WTC11 (cell line): ENCODE measurements around the gene DR1. TPM values are rescaled to one million over a fixed set of nuclear protein-coding genes. Genes with fewer than 3 reads are reported as not detected.

Experiments
- ATAC-seq: fragments of 200-7000 bp; cut with Tn5 transposase; 2 replicates; pipeline ENCODE4 v1.10.0; 2021; ENCODE audit warnings: mild to moderate bottlenecking, moderate library complexity
- CTCF ChIA-PET: fragments of 300-600 bp; sonication (Branson Sonifier 250); formaldehyde crosslinking; loops from one replicate; lab custom pipeline; 2021; ENCODE audit warnings: antibody characterized with exemption; lab: Charles Lee
- POLR2A ChIA-PET: fragments of 350-600 bp; sonication (Branson Sonifier 250); formaldehyde crosslinking; loops from one replicate; lab custom pipeline; 2021; ENCODE audit warnings: antibody characterized with exemption; lab: Charles Lee
- DNase-seq: peaks from one replicate; pipeline ENCODE4 v3.0.0; 2021; ENCODE audit warnings: low spot score
- H3K27ac Mint-ChIP-seq: 2 replicates; pipeline ENCODE4 v1.8.0; 2021; ENCODE audit warnings: mixed read lengths
- H3K27me3 Mint-ChIP-seq: 2 replicates; pipeline ENCODE4 v1.8.0; 2021; ENCODE audit warnings: low read depth, mild to moderate bottlenecking, moderate library complexity, mixed read lengths
- H3K36me3 Mint-ChIP-seq: 2 replicates; pipeline ENCODE4 v1.8.0; 2021; ENCODE audit warnings: mixed read lengths
- H3K4me1 Mint-ChIP-seq: 2 replicates; pipeline ENCODE4 v1.8.0; 2022; ENCODE audit warnings: mixed read lengths
- H3K4me3 Mint-ChIP-seq: 2 replicates; pipeline ENCODE4 v1.8.0; 2021; ENCODE audit warnings: mild to moderate bottlenecking, moderate library complexity, mixed read lengths
- H3K9me3 Mint-ChIP-seq: 2 replicates; pipeline ENCODE4 v1.8.0; 2021; ENCODE audit warnings: mixed read lengths
- CREM ChIP-seq: sonication (generic); formaldehyde crosslinking; IDR thresholded peaks from 2 replicates; pipeline ENCODE4 v1.8.1; 2022; ENCODE audit warnings: mild to moderate bottlenecking, missing genetic modification reagents, moderate library complexity
- CTCF ChIP-seq: fragments of 200-600 bp; IDR thresholded peaks from 2 replicates; pipeline ENCODE4 v1.8.0; 2022; ENCODE audit warnings: antibody characterized with exemption
- ELF4 ChIP-seq: sonication (generic); formaldehyde crosslinking; IDR thresholded peaks from 2 replicates; pipeline ENCODE4 v1.8.1; 2022; ENCODE audit warnings: low read depth, mild to moderate bottlenecking, moderate library complexity, missing genetic modification reagents
- ETV6 ChIP-seq: sonication (generic); formaldehyde crosslinking; IDR thresholded peaks from 2 replicates; pipeline ENCODE4 v1.8.1; 2022; ENCODE audit warnings: mild to moderate bottlenecking, missing genetic modification reagents
- FOXK1 ChIP-seq: sonication (generic); formaldehyde crosslinking; IDR thresholded peaks from 2 replicates; pipeline ENCODE4 v1.8.0; 2022; ENCODE audit warnings: mild to moderate bottlenecking, moderate library complexity, missing genetic modification reagents
- GRHL2 ChIP-seq: fragments of 250-450 bp; sonication (Bioruptor Pico); IDR thresholded peaks from 2 replicates; pipeline ENCODE4 v1.8.0; 2022; ENCODE audit warnings: mild to moderate bottlenecking, moderate library complexity; ENCODE audit not compliant: insufficient replicate concordance, severe bottlenecking
- IRF1 ChIP-seq: sonication (generic); formaldehyde crosslinking; IDR thresholded peaks from 2 replicates; pipeline ENCODE4 v1.8.0; 2023; ENCODE audit warnings: missing genetic modification reagents
- JUN ChIP-seq: sonication (generic); formaldehyde crosslinking; IDR thresholded peaks from 2 replicates; pipeline ENCODE4 v1.8.0; 2023; ENCODE audit warnings: mild to moderate bottlenecking, missing genetic modification reagents
- MYBL2 ChIP-seq: sonication (generic); formaldehyde crosslinking; IDR thresholded peaks from 2 replicates; pipeline ENCODE4 v1.8.1; 2023; ENCODE audit warnings: mild to moderate bottlenecking, moderate library complexity, missing genetic modification reagents
- NFATC4 ChIP-seq: fragments of 250-450 bp; sonication (Bioruptor Pico); IDR thresholded peaks from 2 replicates; pipeline ENCODE4 v1.9.0; 2021; ENCODE audit warnings: mild to moderate bottlenecking
- SOX15 ChIP-seq: fragments of 250-450 bp; sonication (Bioruptor Pico); IDR thresholded peaks from 2 replicates; pipeline ENCODE4 v1.9.0; 2021; ENCODE audit warnings: mild to moderate bottlenecking
- STAT6 ChIP-seq: sonication (generic); formaldehyde crosslinking; conservative IDR thresholded peaks from 2 replicates; pipeline ENCODE4 v1.8.1; 2023; ENCODE audit warnings: mild to moderate bottlenecking, low read depth, missing genetic modification reagents, moderate library complexity
- TP53 ChIP-seq: sonication (generic); formaldehyde crosslinking; IDR thresholded peaks from 2 replicates; pipeline ENCODE4 v1.8.1; 2023; ENCODE audit warnings: mild to moderate bottlenecking, missing genetic modification reagents
- USF2 ChIP-seq: sonication (generic); formaldehyde crosslinking; IDR thresholded peaks from 2 replicates; pipeline ENCODE4 v1.8.1; 2023; ENCODE audit warnings: mild to moderate bottlenecking, missing genetic modification reagents, moderate library complexity
- ZNF121 ChIP-seq: sonication (generic); formaldehyde crosslinking; IDR thresholded peaks from 2 replicates; pipeline ENCODE4 v1.8.0; 2023; ENCODE audit warnings: missing genetic modification reagents
- ZNF219 ChIP-seq: sonication (generic); formaldehyde crosslinking; IDR thresholded peaks from 2 replicates; pipeline ENCODE4 v1.8.0; 2023; ENCODE audit warnings: missing genetic modification reagents, mild to moderate bottlenecking, borderline replicate concordance
- ZNF232 ChIP-seq: sonication (generic); formaldehyde crosslinking; IDR thresholded peaks from 2 replicates; pipeline ENCODE4 v1.8.0; 2022; ENCODE audit warnings: mild to moderate bottlenecking, missing genetic modification reagents
- ZNF263 ChIP-seq: sonication (generic); formaldehyde crosslinking; IDR thresholded peaks from 2 replicates; pipeline ENCODE4 v1.8.1; 2022; ENCODE audit warnings: low read depth, mild to moderate bottlenecking, moderate library complexity, missing genetic modification reagents
- ZNF416 ChIP-seq: fragments of 250-450 bp; sonication (Bioruptor Pico); IDR thresholded peaks from 2 replicates; pipeline ENCODE4 v1.9.0; 2021; ENCODE audit warnings: mild to moderate bottlenecking, inconsistent platforms
- total RNA-seq: library from RNA; stranded (reverse); gene quantifications from 3 replicates; pipeline ENCODE4 v1.2.3, GENCODE V29; 2021
- TF ChIP-seq, protein P1 (sequence below): sonication (generic); formaldehyde crosslinking; IDR thresholded peaks from 2 replicates; pipeline ENCODE4 v1.8.1; 2022; ENCODE audit warnings: mild to moderate bottlenecking, moderate library complexity, missing genetic modification reagents
- TF ChIP-seq, protein P2 (sequence below): sonication (generic); formaldehyde crosslinking; IDR thresholded peaks from 2 replicates; pipeline ENCODE4 v1.8.1; 2022; ENCODE audit warnings: mild to moderate bottlenecking, missing genetic modification reagents, moderate library complexity, borderline replicate concordance
- TF ChIP-seq, protein P3 (sequence below): fragments of 250-450 bp; sonication (Bioruptor Pico); IDR thresholded peaks from 2 replicates; pipeline ENCODE4 v1.9.0; 2021; ENCODE audit warnings: mild to moderate bottlenecking

The DR1 gene
- total RNA-seq, 1 experiment from 2014 or later: 62.8 TPM

DNA sequence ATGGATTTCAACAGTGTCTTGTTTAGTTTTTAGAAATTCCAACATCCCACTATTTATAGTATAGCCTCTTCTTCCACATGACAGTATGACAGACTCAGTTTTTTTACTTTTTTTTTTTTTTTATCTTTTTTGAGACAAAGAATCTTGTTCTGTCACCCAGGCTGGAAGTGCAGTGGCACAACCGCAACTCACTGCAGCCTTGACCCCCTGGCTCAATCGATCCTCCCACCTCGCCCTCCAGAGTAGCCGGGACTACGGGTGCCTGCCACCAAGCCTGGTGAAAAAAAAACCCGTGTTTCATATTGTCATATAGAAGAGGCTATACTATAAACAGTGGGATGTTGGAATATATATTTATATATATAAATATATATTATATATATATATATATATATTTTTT lies 1.2 kb upstream of the DR1 start:
- ChIA-PET POLR2A (interaction anchor here (0.6 to 1.6 kb wide), 2 partner anchors 64 to 266 kb away, joined by 3 to 8 read pairs; partner anchors contain the start of gene MTF2), CTCF (interaction anchor here (1.1 to 2.7 kb wide), 2 partner anchors 40 to 90 kb away, joined by 3 to 25 read pairs; no protein-coding TSS in a partner anchor)
- Mint-ChIP-seq H3K27ac (no peak overlapping the region), H3K9me3 (no peaks in the 10 kb centered on the region), H3K36me3 (no peaks in the 10 kb centered on the region), H3K27me3 (no peaks in the 10 kb centered on the region), H3K4me3 (no peak overlapping the region), H3K4me1 (peaks cover 14% of the 10 kb centered on the region)
- DNase-seq (no peak), ATAC-seq (no peak)
- TF ChIP-seq ETV6 (CRISPR knock-in tag): no peak
- TF ChIP-seq, protein P1, sequence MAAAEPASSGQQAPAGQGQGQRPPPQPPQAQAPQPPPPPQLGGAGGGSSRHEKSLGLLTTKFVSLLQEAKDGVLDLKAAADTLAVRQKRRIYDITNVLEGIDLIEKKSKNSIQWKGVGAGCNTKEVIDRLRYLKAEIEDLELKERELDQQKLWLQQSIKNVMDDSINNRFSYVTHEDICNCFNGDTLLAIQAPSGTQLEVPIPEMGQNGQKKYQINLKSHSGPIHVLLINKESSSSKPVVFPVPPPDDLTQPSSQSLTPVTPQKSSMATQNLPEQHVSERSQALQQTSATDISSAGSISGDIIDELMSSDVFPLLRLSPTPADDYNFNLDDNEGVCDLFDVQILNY: no peak
- TF ChIP-seq USF2 (CRISPR knock-in tag): no peak
- no peak for TF ChIP-seq FOXK1 (CRISPR knock-in tag)
- no peak for TF ChIP-seq NFATC4 (CRISPR knock-in tag)
- TF ChIP-seq ZNF416 (CRISPR knock-in tag): no peak
- TF ChIP-seq TP53: no peak
- TF ChIP-seq, protein P2, sequence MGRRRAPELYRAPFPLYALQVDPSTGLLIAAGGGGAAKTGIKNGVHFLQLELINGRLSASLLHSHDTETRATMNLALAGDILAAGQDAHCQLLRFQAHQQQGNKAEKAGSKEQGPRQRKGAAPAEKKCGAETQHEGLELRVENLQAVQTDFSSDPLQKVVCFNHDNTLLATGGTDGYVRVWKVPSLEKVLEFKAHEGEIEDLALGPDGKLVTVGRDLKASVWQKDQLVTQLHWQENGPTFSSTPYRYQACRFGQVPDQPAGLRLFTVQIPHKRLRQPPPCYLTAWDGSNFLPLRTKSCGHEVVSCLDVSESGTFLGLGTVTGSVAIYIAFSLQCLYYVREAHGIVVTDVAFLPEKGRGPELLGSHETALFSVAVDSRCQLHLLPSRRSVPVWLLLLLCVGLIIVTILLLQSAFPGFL: no peak
- TF ChIP-seq IRF1: no peak
- TF ChIP-seq JUN (CRISPR knock-in tag): no peak
- TF ChIP-seq ZNF263: no peak
- TF ChIP-seq CTCF: no peak

- ATAC-seq: no peak
- H3K4me3 Mint-ChIP-seq: peak overlapping the region; percentile 90
- CTCF ChIA-PET: interaction anchor here (0.6 to 2.7 kb wide), 4 partner anchors 13 to 90 kb away, joined by 3 to 25 read pairs (median 3); no protein-coding TSS in a partner anchor
- TF ChIP-seq SOX15: no peak
- no peak for TF ChIP-seq STAT6 (CRISPR knock-in tag)
- TF ChIP-seq GRHL2 (CRISPR knock-in tag): no peak
- no peak for TF ChIP-seq MYBL2
- no peak for TF ChIP-seq ZNF121 (CRISPR knock-in tag)
- TF ChIP-seq ZNF219: no peak
- TF ChIP-seq CREM (CRISPR knock-in tag): no peak
- no peak for TF ChIP-seq ZNF232 (CRISPR knock-in tag)
- TF ChIP-seq, protein P3, sequence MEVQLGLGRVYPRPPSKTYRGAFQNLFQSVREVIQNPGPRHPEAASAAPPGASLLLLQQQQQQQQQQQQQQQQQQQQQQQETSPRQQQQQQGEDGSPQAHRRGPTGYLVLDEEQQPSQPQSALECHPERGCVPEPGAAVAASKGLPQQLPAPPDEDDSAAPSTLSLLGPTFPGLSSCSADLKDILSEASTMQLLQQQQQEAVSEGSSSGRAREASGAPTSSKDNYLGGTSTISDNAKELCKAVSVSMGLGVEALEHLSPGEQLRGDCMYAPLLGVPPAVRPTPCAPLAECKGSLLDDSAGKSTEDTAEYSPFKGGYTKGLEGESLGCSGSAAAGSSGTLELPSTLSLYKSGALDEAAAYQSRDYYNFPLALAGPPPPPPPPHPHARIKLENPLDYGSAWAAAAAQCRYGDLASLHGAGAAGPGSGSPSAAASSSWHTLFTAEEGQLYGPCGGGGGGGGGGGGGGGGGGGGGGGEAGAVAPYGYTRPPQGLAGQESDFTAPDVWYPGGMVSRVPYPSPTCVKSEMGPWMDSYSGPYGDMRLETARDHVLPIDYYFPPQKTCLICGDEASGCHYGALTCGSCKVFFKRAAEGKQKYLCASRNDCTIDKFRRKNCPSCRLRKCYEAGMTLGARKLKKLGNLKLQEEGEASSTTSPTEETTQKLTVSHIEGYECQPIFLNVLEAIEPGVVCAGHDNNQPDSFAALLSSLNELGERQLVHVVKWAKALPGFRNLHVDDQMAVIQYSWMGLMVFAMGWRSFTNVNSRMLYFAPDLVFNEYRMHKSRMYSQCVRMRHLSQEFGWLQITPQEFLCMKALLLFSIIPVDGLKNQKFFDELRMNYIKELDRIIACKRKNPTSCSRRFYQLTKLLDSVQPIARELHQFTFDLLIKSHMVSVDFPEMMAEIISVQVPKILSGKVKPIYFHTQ: no peak
- no peak for TF ChIP-seq ELF4 (CRISPR knock-in tag)
- TF ChIP-seq FOXK1 (CRISPR knock-in tag): no peak
- H3K9me3 Mint-ChIP-seq: no peaks in the 10 kb centered on the region
- POLR2A ChIA-PET: interaction anchor here (0.6 to 1.6 kb wide), 6 partner anchors 14 to 266 kb away, joined by 3 to 8 read pairs (median 4); partner anchors contain the start of gene MTF2
- peak overlapping the region; percentile 93 for H3K27ac Mint-ChIP-seq
- peaks cover 1% of the 10 kb centered on the region; the same call in 1 of the 2 replicates for H3K36me3 Mint-ChIP-seq
- peaks cover 19% of the 10 kb centered on the region for H3K4me1 Mint-ChIP-seq
- no peaks in the 10 kb centered on the region for H3K27me3 Mint-ChIP-seq
- DNase-seq: no peak
Observed at GRCh38 chr1:93344886-93345632, 648 bp upstream of the DR1 start.
